Measurements from ENCODE around the gene RABGGTA.

Gene RABGGTA

GRCh38 chr14:24261969-24262327 is 9.4 kb downstream of the RABGGTA start:
- POLR2A ChIA-PET: interaction anchor here (1.8 to 4.2 kb wide), 2 partner anchors 9 to 20 kb away, joined by 6 to 30 read pairs; partner anchors contain the start of genes RABGGTA and TINF2
- no peak for TF ChIP-seq ARNT (IDR thresholded peaks at IDR 0.05)
- DNase-seq (ENCODE audit: extremely low spot score): no peak
- CTCF ChIA-PET: interaction anchor here (1.2 to 1.7 kb wide), 3 partner anchors 9 to 20 kb away, joined by 3 to 6 read pairs (median 6); partner anchors contain the start of gene TINF2

- TF ChIP-seq FOXK2 (IDR thresholded peaks at IDR 0.05): no peak
- no peak for TF ChIP-seq ELF4 (IDR thresholded peaks at IDR 0.05)
- TF ChIP-seq HDGF (IDR thresholded peaks at IDR 0.05; ENCODE audit: borderline replicate concordance): no peak
- TF ChIP-seq SP1 (IDR thresholded peaks at IDR 0.05): no peak
- TF ChIP-seq CTBP1 (IDR thresholded peaks at IDR 0.05; ENCODE audit: borderline replicate concordance): no peak
- POLR2A ChIA-PET: interaction anchor here (1.1 to 4.2 kb wide), 2 partner anchors 9 to 10 kb away, joined by 3 to 30 read pairs; partner anchors contain the start of gene RABGGTA
- CTCF ChIA-PET: interaction anchor here (1.2 to 1.7 kb wide), 3 partner anchors 9 to 19 kb away, joined by 3 to 6 read pairs (median 6); partner anchors contain the start of gene TINF2
- DNase-seq (ENCODE audit: extremely low spot score): no peak
Measured at GRCh38 chr14:24261256-24261968, 10.0 kb downstream of the RABGGTA start.

GRCh38 chr14:24260780-24261157 is 10.6 kb downstream of the RABGGTA start:
- CTCF ChIA-PET: interaction anchor here (1.2 to 1.7 kb wide), 2 partner anchors 9 to 18 kb away, joined by 3 to 6 read pairs; partner anchors contain the start of gene TINF2
- DNase-seq (ENCODE audit: extremely low spot score): no peak
- TF ChIP-seq FOXM1 (IDR thresholded peaks at IDR 0.05; ENCODE audit: borderline replicate concordance) (no peak), LEF1 (IDR thresholded peaks at IDR 0.05; ENCODE audit: borderline replicate concordance) (no peak), ARNT (IDR thresholded peaks at IDR 0.05) (no peak), BHLHE40 (IDR thresholded peaks at IDR 0.05; ENCODE audit: borderline replicate concordance) (no peak), SUZ12 (IDR thresholded peaks at IDR 0.05) (no peak), PKNOX1 (IDR thresholded peaks at IDR 0.05) (no peak), FOXK2 (IDR thresholded peaks at IDR 0.05) (no peak), CTBP1 (IDR thresholded peaks at IDR 0.05; ENCODE audit: borderline replicate concordance) (no peak), HDGF (IDR thresholded peaks at IDR 0.05; ENCODE audit: borderline replicate concordance) (no peak), NFRKB (IDR thresholded peaks at IDR 0.05) (no peak), ELF4 (IDR thresholded peaks at IDR 0.05) (no peak), SP1 (IDR thresholded peaks at IDR 0.05) (no peak), TARDBP (IDR thresholded peaks at IDR 0.05) (no peak), ZNF384 (IDR thresholded peaks at IDR 0.05) (no peak), FOXA1 (IDR thresholded peaks at IDR 0.05) (no peak), L3MBTL2 (conservative IDR thresholded peaks at IDR 0.05) (no peak)
- POLR2A ChIA-PET: interaction anchor here (1.1 to 4.2 kb wide), 2 partner anchors 9 to 10 kb away, joined by 3 to 30 read pairs; partner anchors contain the start of gene RABGGTA

- DNase-seq (ENCODE audit: extremely low spot score): no peak
- CTCF ChIA-PET: interaction anchor here (1.7 kb wide), 1 partner anchor 18 kb away, joined by 6 read pairs; the partner anchor contains the start of gene TINF2
- POLR2A ChIA-PET: interaction anchor here (1.1 to 4.2 kb wide), 2 partner anchors 8 to 11 kb away, joined by 3 to 30 read pairs; partner anchors contain the start of gene RABGGTA
- TF ChIP-seq NFRKB (IDR thresholded peaks at IDR 0.05): no peak
- TF ChIP-seq FOXK2 (IDR thresholded peaks at IDR 0.05): no peak
- TF ChIP-seq CTBP1 (IDR thresholded peaks at IDR 0.05; ENCODE audit: borderline replicate concordance): no peak
- no peak for TF ChIP-seq HDGF (IDR thresholded peaks at IDR 0.05; ENCODE audit: borderline replicate concordance)
- TF ChIP-seq L3MBTL2 (conservative IDR thresholded peaks at IDR 0.05): no peak
- TF ChIP-seq BHLHE40 (IDR thresholded peaks at IDR 0.05; ENCODE audit: borderline replicate concordance): no peak
- TF ChIP-seq ELF4 (IDR thresholded peaks at IDR 0.05): no peak
- TF ChIP-seq LEF1 (IDR thresholded peaks at IDR 0.05; ENCODE audit: borderline replicate concordance): no peak
- TF ChIP-seq PKNOX1 (IDR thresholded peaks at IDR 0.05): no peak
- no peak for TF ChIP-seq SP1 (IDR thresholded peaks at IDR 0.05)
- TF ChIP-seq FOXM1 (IDR thresholded peaks at IDR 0.05; ENCODE audit: borderline replicate concordance): no peak
- TF ChIP-seq SUZ12 (IDR thresholded peaks at IDR 0.05): no peak
- TF ChIP-seq FOXA1 (IDR thresholded peaks at IDR 0.05): no peak
- no peak for TF ChIP-seq ARNT (IDR thresholded peaks at IDR 0.05)
Measured at GRCh38 chr14:24260026-24260779, 11.2 kb downstream of the RABGGTA start.

- ChIA-PET CTCF (no interaction called here), POLR2A (interaction anchor here (4.2 kb wide), 1 partner anchor 12 kb away, joined by 30 read pairs; the partner anchor contains the start of gene RABGGTA)
- TF ChIP-seq FOXA1 (IDR thresholded peaks at IDR 0.05): no peak
- TF ChIP-seq FOXM1 (IDR thresholded peaks at IDR 0.05; ENCODE audit: borderline replicate concordance): no peak
- TF ChIP-seq PKNOX1 (IDR thresholded peaks at IDR 0.05): no peak
- TF ChIP-seq BHLHE40 (IDR thresholded peaks at IDR 0.05; ENCODE audit: borderline replicate concordance): no peak
- no peak for TF ChIP-seq SP1 (IDR thresholded peaks at IDR 0.05)
- no peak for TF ChIP-seq ARNT (IDR thresholded peaks at IDR 0.05)
- no peak for TF ChIP-seq TARDBP (IDR thresholded peaks at IDR 0.05)
- no peak for TF ChIP-seq LEF1 (IDR thresholded peaks at IDR 0.05; ENCODE audit: borderline replicate concordance)
- no peak for TF ChIP-seq L3MBTL2 (conservative IDR thresholded peaks at IDR 0.05)
- DNase-seq (ENCODE audit: extremely low spot score): no peak
Measured at GRCh38 chr14:24259282-24260025, 11.9 kb downstream of the RABGGTA start.

All from HEK293T (cell line).